ENCODE measurements around the gene SETD1B. TPM values are rescaled to one million over a fixed set of nuclear protein-coding genes. Genes with fewer than 3 reads are reported as not detected.

Gene SETD1B
- total and polyA plus RNA-seq, 2 donors (not counting 3 experiments of a cell fraction or from before 2014, with no cell fraction given): 2.6 to 27.0 TPM

GRCh38 chr12:121861636-121862254 lies 57.9 kb downstream of the SETD1B start:
- ChIA-PET CTCF (interaction anchor here (1.0 to 1.6 kb wide), 4 partner anchors 8 to 50 kb away, joined by 3 read pairs; no protein-coding TSS in a partner anchor), POLR2A (no interaction called here)
- no peaks in the 10 kb centered on the region for H3K9me3 ChIP-seq (replicated peaks; ENCODE audit: control insufficient read depth, insufficient read depth, low read length)
- DNase-seq (ENCODE audit: low read depth, low spot score): no peak
- H3K9me1 ChIP-seq (replicated peaks; ENCODE audit: control insufficient read depth, extremely low read depth, insufficient read depth, low read length): no peaks in the 10 kb centered on the region
- intact Hi-C loops (cut with micrococcal nuclease): no loop called here
- TF ChIP-seq, protein P1, sequence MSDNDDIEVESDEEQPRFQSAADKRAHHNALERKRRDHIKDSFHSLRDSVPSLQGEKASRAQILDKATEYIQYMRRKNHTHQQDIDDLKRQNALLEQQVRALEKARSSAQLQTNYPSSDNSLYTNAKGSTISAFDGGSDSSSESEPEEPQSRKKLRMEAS (IDR thresholded peaks at IDR 0.05; ENCODE audit: insufficient read depth, insufficient read length): no peak
- TF ChIP-seq JUN (IDR thresholded peaks at IDR 0.05; ENCODE audit: borderline replicate concordance, insufficient read depth, insufficient read length, low read depth) (no peak), GATA2 (IDR thresholded peaks at IDR 0.05; ENCODE audit: insufficient read depth, insufficient read length, low read depth, low read length) (no peak), EZH2 (IDR thresholded peaks at IDR 0.05; ENCODE audit: borderline replicate concordance, low read depth, low read length, severe bottlenecking) (no peak), FOS (IDR thresholded peaks at IDR 0.05; ENCODE audit: borderline replicate concordance, insufficient read depth, low read length) (no peak), POLR2AphosphoS5 (IDR thresholded peaks at IDR 0.05; ENCODE audit: insufficient read depth, low read depth, low read length) (no peak), CTCF (IDR thresholded peaks at IDR 0.05; ENCODE audit: extremely low read depth in 1 of 2, insufficient read depth in 1 of 2, low read depth in 1 of 2, low read length in 2 of 2) (no peak), MYC (IDR thresholded peaks at IDR 0.05; ENCODE audit: low read depth, low read length) (no peak), POLR2A (IDR thresholded peaks at IDR 0.05; ENCODE audit: low read depth, low read length) (no peak)
- no peaks in the 10 kb centered on the region for H3K27me3 ChIP-seq (ENCODE audit: control insufficient read depth in 2 of 2, insufficient read depth in 2 of 2, low read length in 2 of 2)
- H2AFZ ChIP-seq (ENCODE audit: low read depth, low read length): no peak overlapping the region
- FAIRE-seq: no peak
- H3K4me3 ChIP-seq (replicated peaks in 1 of 3; ENCODE audit: insufficient read depth in 1 of 3, low read depth in 1 of 3, low read length in 3 of 3): no peak overlapping the region
- H3K27ac ChIP-seq (ENCODE audit: insufficient read depth, low read depth, low read length): no peak overlapping the region
- no peaks in the 10 kb centered on the region for H3K36me3 ChIP-seq (ENCODE audit: control insufficient read depth in 2 of 2, extremely low read depth in 1 of 2, insufficient read depth in 2 of 2, low read length in 2 of 2)
- H3K79me2 ChIP-seq (ENCODE audit: control insufficient read depth, insufficient read depth, low read length): no peaks in the 10 kb centered on the region
- no peaks in the 10 kb centered on the region for H3K4me1 ChIP-seq (ENCODE audit: control insufficient read depth, extremely low read depth, insufficient read depth, low read length)
- BruUV-seq (replicated peaks): no TSS peak
- dilution Hi-C loops (cut with MboI; ENCODE audit: extremely low pct_ligation_motif_present, low sequenced_read_pairs): no loop called here
- H4K20me1 ChIP-seq (replicated peaks; ENCODE audit: control insufficient read depth, extremely low read depth, insufficient read depth, low read length): no peaks in the 10 kb centered on the region
- no peak overlapping the region for H3K9ac ChIP-seq (replicated peaks; ENCODE audit: extremely low read depth, insufficient read depth, low read length)
- H3K4me2 ChIP-seq (ENCODE audit: insufficient read depth, low read length): no peak overlapping the region

Measured in endothelial cell of umbilical vein (primary cell).